IPS-15b (cell line): Measurements from ENCODE around the gene SULT1A2.
"Not testable (repeated sequence)": the region's sequence is repeated elsewhere in the genome, so short reads cannot be mapped to it uniquely, and the experiment has no call there.

Source experiments
- H3K27me3 ChIP-seq: one replicate; pipeline ENCODE4 v1.6.1; 2013; ENCODE audit warnings: low read length; ENCODE audit not compliant: control insufficient read depth, insufficient read depth
- H3K36me3 ChIP-seq: one replicate; pipeline ENCODE4 v1.6.1; 2013; ENCODE audit warnings: low read length; ENCODE audit not compliant: control insufficient read depth, insufficient read depth
- H3K4me1 ChIP-seq: one replicate; pipeline ENCODE4 v1.6.1; 2013; ENCODE audit warnings: mild to moderate bottlenecking, low read length; ENCODE audit not compliant: control insufficient read depth, insufficient read depth
- H3K4me3 ChIP-seq: one replicate; pipeline ENCODE4 v1.5.1; 2013; ENCODE audit warnings: low read depth, low read length
- H3K9ac ChIP-seq: one replicate; pipeline ENCODE4 v1.6.1; 2013; ENCODE audit warnings: low read depth, mild to moderate bottlenecking, low read length
- H3K9me3 ChIP-seq: one replicate; pipeline ENCODE4 v1.6.1; 2013; ENCODE audit warnings: mild to moderate bottlenecking, low read length; ENCODE audit not compliant: control insufficient read depth, insufficient read depth

SULT1A2 gene

GRCh38 chr16:28616636-28617035, 19.8 kb upstream of the SULT1A2 start:
- Histone ChIP-seq H3K9ac (no peak overlapping the region), H3K27me3 (no peaks in the 10 kb centered on the region), H3K36me3 (no peaks in the 10 kb centered on the region), H3K4me1 (peaks cover 5% of the 10 kb centered on the region), H3K9me3 (no peaks in the 10 kb centered on the region), H3K4me3 (no peak overlapping the region)

DNA sequence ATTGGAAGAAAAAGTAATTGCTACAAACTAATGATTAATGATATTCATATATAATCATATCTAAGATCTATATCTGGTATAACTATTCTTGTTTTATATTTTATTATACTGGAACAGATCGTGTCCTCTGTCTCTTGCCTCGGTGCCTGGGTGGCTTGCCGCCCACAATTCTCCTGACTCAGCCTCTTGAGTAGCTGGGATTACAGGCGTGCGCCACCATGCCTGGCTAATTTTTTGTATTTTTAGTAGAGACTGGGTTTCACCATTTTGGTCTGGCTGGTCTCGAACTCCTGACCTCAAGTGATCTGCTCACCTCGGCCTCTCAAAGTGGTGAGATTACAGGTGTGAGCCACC, 19.4 kb upstream of the SULT1A2 start:
- not testable (repeated sequence) for H3K27me3 ChIP-seq, H3K9ac ChIP-seq, H3K4me1 ChIP-seq, H3K9me3 ChIP-seq, H3K4me3 ChIP-seq, H3K36me3 ChIP-seq

GRCh38 chr16:28615486-28616223, 18.8 kb upstream of the SULT1A2 start:
- H3K4me1 ChIP-seq, H3K9ac ChIP-seq, H3K9me3 ChIP-seq, H3K36me3 ChIP-seq, H3K4me3 ChIP-seq, H3K27me3 ChIP-seq: not testable (repeated sequence)

DNA sequence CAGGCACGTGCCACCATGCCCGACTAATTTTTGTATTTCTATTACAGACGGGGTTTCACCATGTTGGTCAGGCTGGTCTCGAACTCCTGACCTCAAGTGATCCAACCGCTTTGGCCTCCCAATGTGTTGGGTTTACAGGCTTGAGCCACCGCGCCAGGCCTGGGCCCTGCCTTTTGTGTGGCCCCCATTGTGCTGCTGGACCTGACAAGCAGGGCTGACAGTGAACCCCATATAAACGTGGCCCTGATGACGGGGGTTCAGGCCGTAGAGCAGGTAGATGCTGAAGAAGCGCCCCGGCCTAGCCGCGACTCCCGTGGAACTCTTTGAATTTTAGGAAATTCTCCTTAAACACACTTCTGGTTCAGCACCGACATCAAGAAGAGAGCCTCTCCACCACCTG, 17.7 kb upstream of the SULT1A2 start:
- not testable (repeated sequence) for H3K27me3 ChIP-seq, H3K4me1 ChIP-seq, H3K9ac ChIP-seq, H3K36me3 ChIP-seq, H3K9me3 ChIP-seq, H3K4me3 ChIP-seq

DNA sequence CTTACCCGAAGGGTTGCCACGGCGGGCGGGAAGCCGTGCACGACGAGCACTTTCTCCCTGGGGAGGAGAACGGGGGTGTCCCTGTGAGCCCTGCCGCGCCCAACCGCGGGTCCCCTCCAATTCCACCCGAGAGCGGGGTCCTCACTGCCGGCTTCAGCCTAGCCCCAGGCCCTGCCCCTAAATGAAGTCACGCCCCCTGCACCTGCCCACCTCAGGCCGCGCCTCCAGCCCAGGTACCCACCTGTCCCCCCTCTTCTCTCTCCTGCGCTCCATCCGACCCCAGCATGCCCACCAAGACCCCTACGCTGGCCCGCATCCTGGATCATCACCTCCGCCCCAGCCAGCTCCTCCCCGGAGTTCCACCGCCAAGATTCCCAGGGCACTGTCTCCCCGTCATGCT, 17.1 kb upstream of the SULT1A2 start:
- not testable (repeated sequence) for H3K9me3 ChIP-seq, H3K4me3 ChIP-seq, H3K9ac ChIP-seq, H3K4me1 ChIP-seq, H3K36me3 ChIP-seq, H3K27me3 ChIP-seq

GRCh38 chr16:28612359-28613280, 15.8 kb upstream of the SULT1A2 start:
- not testable (repeated sequence) for H3K9ac ChIP-seq, H3K9me3 ChIP-seq, H3K4me1 ChIP-seq, H3K4me3 ChIP-seq, H3K27me3 ChIP-seq, H3K36me3 ChIP-seq

DNA sequence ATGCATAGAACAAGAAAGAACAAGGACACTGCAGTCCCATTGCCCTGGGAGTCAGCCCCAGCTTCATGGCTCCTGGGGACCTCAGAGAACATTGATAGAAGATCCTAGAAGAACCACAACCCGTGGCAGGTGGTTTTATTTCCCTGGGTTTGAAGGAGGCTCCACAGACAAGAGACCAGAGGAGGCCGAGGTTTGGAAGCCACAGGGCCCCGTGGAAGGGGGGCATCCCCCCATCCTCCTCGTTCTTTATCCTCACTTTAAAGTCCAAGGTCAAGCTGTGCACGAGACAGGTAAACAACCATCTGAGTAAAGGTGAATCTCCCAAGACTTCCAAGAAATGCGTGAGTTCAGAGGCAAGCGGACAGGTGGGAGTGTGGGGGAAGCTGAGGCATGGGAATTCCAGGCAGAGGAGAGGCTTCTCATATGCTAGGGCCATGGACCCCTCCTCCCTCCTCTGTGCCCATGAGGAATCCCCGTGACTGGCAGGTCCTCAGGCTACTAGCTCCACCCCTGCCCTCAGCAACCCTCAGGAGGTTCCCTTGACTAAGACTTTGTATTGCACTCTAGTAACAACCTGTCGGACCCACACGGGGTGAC, 13.8 kb upstream of the SULT1A2 start:
- Histone ChIP-seq H3K4me1 (peaks cover 5% of the 10 kb centered on the region), H3K4me3 (no peak overlapping the region), H3K9me3 (no peaks in the 10 kb centered on the region), H3K27me3 (no peaks in the 10 kb centered on the region), H3K36me3 (no peaks in the 10 kb centered on the region), H3K9ac (no peak overlapping the region)

DNA sequence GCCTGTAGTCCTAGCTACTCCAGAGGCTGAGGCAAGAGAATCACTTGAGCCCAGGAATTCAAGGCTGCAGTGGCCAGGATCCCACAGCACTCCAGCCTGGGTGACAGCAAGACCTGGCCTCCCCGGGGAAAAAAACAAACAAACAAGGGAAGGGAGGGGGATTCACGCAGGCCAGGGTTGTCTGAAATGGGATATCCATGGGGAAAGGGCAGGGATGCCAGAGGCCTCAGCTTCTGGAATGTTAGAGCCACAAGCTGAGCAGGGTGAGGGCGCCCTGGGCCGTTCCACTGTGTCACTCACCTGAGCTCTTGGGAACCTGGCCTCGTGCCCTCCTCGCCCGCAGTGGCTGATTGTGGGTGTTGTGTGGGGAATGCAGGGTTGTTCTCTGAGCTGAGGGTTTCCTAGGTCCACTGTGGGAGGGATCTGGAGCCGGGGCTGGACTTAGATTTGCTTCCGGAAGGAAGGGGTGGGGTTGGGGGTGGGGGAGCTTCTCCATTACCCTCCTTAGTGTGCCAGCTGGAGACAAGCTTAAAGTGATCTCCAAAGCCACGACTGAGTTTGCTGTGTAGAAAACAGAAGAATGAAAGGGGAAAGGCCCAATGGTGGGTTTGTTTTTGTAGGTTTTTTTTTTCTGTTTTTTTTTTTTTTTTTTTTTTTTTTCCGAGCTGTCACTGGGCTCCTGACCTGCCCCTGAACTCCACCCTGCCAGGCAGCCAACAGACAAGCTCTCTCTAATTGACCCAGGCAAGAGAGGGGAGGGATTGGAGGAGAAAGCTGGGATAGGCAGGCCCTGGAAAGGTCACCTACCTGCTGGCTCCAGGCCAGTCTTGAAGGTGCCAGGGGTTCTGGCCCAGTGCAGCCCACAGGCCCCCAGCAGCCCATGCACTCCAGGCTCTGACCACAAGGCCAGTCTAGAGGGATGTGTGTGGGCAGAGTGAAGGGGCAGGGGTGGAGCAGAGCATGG, 13.1 kb upstream of the SULT1A2 start, which contains the start of gene SULT1A1:
Gene SULT1A1, minus strand, starts transcription at position 414 of the 964 bp plus-strand sequence. CDS start 1,189 bp downstream, outside the sequence.
- Histone ChIP-seq H3K4me3 (no peak within 1 kb of the TSS), H3K36me3 (no peaks in the 10 kb centered on the region), H3K9me3 (no peaks in the 10 kb centered on the region), H3K27me3 (no peaks in the 10 kb centered on the region), H3K9ac (no peak within 1 kb of the TSS), H3K4me1 (peaks cover 5% of the 10 kb centered on the region)

DNA sequence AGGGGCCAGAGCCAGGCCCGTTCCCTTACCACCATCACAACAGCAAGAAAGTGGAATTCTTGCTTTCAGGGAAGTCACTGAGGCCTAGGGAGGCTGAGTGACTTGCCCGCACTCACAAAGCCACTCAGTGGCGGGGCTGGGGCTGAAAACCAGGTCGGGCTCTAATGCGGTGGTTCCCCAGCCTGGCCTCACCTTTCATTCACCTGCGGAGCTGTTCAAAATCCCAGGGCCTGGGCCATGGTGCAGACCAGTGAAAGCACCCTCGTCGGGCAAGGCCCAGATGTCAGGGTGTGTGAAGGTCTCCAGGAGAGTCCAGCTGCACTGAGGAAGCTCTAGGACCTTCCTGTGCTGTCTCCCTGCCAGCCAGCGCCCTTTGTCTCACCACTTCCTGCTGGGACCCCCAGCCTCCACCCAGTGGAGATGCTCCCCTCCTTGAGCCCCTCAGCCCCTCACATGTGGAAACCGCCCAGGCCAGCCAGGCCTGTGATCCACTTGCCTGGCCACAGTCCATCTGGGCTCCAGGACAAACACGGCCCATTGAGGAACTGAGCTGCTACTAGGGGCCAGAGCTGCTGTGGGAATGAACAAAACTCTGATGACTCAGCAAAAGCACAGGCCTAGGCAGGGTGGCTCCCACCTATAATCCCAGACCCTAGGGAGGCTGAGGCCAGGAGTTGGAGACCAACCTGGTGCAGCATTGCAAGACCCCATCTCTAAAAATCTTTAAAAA, 12.2 kb upstream of the SULT1A2 start:
- H3K9me3 ChIP-seq, H3K27me3 ChIP-seq, H3K4me3 ChIP-seq, H3K9ac ChIP-seq, H3K36me3 ChIP-seq, H3K4me1 ChIP-seq: not testable (repeated sequence)

DNA sequence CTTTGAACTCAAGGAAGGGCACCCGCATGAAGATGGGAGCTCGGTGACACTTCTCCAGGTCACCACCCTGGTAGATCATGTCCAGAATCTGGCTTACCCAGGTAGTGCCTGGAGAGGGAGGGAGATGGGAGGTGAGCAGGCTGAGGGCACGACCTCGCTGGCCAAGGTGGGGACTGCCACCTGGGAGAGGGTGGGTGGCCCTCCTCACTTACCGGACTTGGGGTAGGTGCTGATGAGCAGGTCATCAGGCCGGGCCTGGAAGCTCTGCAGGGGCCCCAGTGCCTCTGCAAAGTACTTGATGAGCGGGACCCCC, 11.6 kb upstream of the SULT1A2 start:
- H3K4me1 ChIP-seq, H3K27me3 ChIP-seq, H3K9me3 ChIP-seq, H3K4me3 ChIP-seq, H3K9ac ChIP-seq, H3K36me3 ChIP-seq: not testable (repeated sequence)
